ENCODE data around the gene PCSK5. TPM values are rescaled to one million over a fixed set of nuclear protein-coding genes. Genes with fewer than 3 reads are reported as not detected.

PCSK5 gene
- total RNA-seq, 6 experiments from 2014 or later = 1.4 to 5.8 (median 3.5) TPM

DNA sequence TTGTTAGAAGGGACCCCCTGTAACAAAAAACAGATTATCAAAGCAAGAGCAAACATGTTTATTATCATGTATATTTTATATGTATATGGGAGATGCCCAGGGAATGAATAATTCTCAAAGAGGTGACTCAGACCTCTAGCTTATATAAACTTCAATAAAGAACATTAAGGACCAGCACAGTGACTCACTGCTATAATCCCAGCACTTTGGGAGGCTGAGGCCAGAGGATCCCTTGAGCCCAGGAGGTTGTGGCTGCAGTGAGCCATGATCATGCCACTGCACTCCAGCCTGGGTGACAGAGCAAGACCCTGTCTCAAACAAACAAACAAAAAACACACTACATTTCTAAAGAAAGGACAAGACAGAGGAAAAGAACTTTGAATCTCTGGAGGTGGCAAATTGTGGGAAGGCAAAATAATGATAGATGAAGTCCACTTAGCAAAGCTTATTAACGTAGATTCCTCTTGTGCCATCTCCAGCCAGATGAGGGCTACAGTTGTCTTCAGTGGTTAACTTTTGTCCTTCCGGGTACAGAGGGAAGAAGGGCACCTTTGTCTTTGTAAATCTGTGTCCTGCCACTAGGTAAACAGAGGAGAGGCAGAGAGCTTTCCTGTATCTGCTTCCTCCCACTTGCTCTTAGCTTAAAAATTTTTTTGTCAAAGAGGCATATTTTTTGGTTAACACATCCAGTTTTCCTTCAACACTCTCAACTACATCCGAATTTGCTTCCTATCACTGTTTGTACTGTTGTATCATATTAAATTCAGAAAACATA lies 511.3 kb downstream of the PCSK5 start:
- WGBS (ENCODE audit: insufficient coverage, low coverage, low lambda C conversion rate, missing lambda C conversion rate) = 34% methylated on average over 3 of the region's 3 CpGs
- intact Hi-C loops (cut with DNase I) = no loop called here
- TF ChIP-seq POLR2A (IDR thresholded peaks at IDR 0.05) = no peak
- TF ChIP-seq, protein P1, sequence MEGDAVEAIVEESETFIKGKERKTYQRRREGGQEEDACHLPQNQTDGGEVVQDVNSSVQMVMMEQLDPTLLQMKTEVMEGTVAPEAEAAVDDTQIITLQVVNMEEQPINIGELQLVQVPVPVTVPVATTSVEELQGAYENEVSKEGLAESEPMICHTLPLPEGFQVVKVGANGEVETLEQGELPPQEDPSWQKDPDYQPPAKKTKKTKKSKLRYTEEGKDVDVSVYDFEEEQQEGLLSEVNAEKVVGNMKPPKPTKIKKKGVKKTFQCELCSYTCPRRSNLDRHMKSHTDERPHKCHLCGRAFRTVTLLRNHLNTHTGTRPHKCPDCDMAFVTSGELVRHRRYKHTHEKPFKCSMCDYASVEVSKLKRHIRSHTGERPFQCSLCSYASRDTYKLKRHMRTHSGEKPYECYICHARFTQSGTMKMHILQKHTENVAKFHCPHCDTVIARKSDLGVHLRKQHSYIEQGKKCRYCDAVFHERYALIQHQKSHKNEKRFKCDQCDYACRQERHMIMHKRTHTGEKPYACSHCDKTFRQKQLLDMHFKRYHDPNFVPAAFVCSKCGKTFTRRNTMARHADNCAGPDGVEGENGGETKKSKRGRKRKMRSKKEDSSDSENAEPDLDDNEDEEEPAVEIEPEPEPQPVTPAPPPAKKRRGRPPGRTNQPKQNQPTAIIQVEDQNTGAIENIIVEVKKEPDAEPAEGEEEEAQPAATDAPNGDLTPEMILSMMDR (IDR thresholded peaks at IDR 0.05) = no peak
- Histone ChIP-seq H3K4me3 (no peak overlapping the region), H3K27me3 (no peaks in the 10 kb centered on the region), H3K27ac (no peak overlapping the region), H3K36me3 (no peaks in the 10 kb centered on the region), H3K4me1 (peaks cover 0 to 12% (median 5%) of the 10 kb centered on the region in 4 donors), H3K9me3 (no peaks in the 10 kb centered on the region)
- DNase-seq (no peak), ATAC-seq (peak; percentile 44 to 76 (median 68))

DNA sequence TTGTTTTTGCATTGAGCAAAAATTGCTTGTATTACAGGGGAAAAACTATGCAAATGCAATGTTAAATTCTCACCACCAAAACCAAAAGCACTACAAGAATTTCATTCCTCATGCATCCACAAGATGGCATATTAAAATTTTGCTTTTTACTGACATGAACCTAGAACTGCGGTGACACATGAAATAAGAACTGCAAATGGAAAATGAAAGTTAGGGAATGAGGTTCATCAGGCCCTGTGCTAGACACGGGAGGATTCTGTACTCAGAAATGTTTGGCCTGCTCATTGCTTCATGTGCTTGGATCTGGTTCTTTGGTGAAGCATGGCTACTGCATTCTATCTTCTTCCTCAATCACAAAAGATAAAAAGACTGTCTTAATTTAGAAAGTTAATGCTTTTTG lies 512.9 kb downstream of the PCSK5 start:
- TF ChIP-seq, protein P1 (IDR thresholded peaks at IDR 0.05) = peak; percentile 57 to 71 (median 58)
- no peak for TF ChIP-seq POLR2A (IDR thresholded peaks at IDR 0.05)
- H3K9me3 ChIP-seq = no peaks in the 10 kb centered on the region
- no peaks in the 10 kb centered on the region for H3K36me3 ChIP-seq
- DNase-seq = peak in 1 of 3 donors; percentile 53
- intact Hi-C loops (cut with DNase I) = no loop called here
- no peaks in the 10 kb centered on the region for H3K27me3 ChIP-seq
- peak overlapping the region in 1 of 3 donors; percentile 5 for H3K4me3 ChIP-seq
- peak overlapping the region; percentile 15 to 62 (median 22) for H3K27ac ChIP-seq
- peaks cover 0 to 12% (median 5%) of the 10 kb centered on the region in 4 donors for H3K4me1 ChIP-seq
- 0% methylated on average over 2 of the region's 2 CpGs for WGBS (ENCODE audit: insufficient coverage, low coverage, low lambda C conversion rate, missing lambda C conversion rate)
- peak; percentile 91 to 95 (median 93) for ATAC-seq

GRCh38 chr9:76404401-76404800 lies 513.9 kb downstream of the PCSK5 start:
- H3K4me1 ChIP-seq = peaks cover 0 to 12% (median 5%) of the 10 kb centered on the region in 4 donors
- TF ChIP-seq POLR2A (IDR thresholded peaks at IDR 0.05) = no peak
- TF ChIP-seq, protein P1 (IDR thresholded peaks at IDR 0.05) = no peak
- peak; percentile 40 to 67 (median 54) for ATAC-seq
- H3K27me3 ChIP-seq = no peaks in the 10 kb centered on the region
- H3K27ac ChIP-seq = no peak overlapping the region
- DNase-seq = no peak
- 26% methylated on average over 1 of the region's 1 CpG for WGBS (ENCODE audit: insufficient coverage, low coverage, low lambda C conversion rate, missing lambda C conversion rate)
- H3K36me3 ChIP-seq = no peaks in the 10 kb centered on the region
- H3K9me3 ChIP-seq = no peaks in the 10 kb centered on the region
- intact Hi-C loops (cut with DNase I) = no loop called here
- no peak overlapping the region for H3K4me3 ChIP-seq

- Histone ChIP-seq H3K27ac (no peak overlapping the region), H3K4me3 (no peak overlapping the region), H3K4me1 (peaks cover 0 to 12% (median 5%) of the 10 kb centered on the region in 4 donors), H3K27me3 (no peaks in the 10 kb centered on the region), H3K36me3 (no peaks in the 10 kb centered on the region), H3K9me3 (no peaks in the 10 kb centered on the region)
- ATAC-seq (no peak), DNase-seq (no peak)
- no peak for TF ChIP-seq POLR2A (IDR thresholded peaks at IDR 0.05)
- TF ChIP-seq, protein P1 (IDR thresholded peaks at IDR 0.05) = no peak
- 83% methylated on average over 3 of the region's 3 CpGs for WGBS (ENCODE audit: insufficient coverage, low coverage, low lambda C conversion rate, missing lambda C conversion rate)
- intact Hi-C loops (cut with DNase I) = no loop called here
Observed at GRCh38 chr9:76405340-76405739, 514.9 kb downstream of the PCSK5 start.

All from right lobe of liver (tissue), 6 donors.